Tibial nerve (tissue), 4 donors: ENCODE measurements around the gene GIMAP2.

Experiments
- CTCF ChIP-seq, 5 experiments: fragments of 200-600 bp in 3 of 5; fragments of 450-650 bp in 2 of 5; sonication (generic) in 3 of 5; IDR thresholded peaks; one replicate each; pipeline ENCODE4 v1.5.1; 2016 to 2019; ENCODE audit warnings: antibody characterized with exemption in 5 of 5, mild to moderate bottlenecking in 3 of 5, moderate library complexity in 2 of 5
- EP300 ChIP-seq, 2 donors: sonication (generic); formaldehyde crosslinking; IDR thresholded peaks; one replicate each; pipeline ENCODE4 v1.6.1; 2017; ENCODE audit warnings: antibody characterized with exemption in 2 of 2, mild to moderate bottlenecking in 1 of 2
- POLR2A ChIP-seq, 2 donors: fragments of 450-650 bp; IDR thresholded peaks; one replicate each; pipeline ENCODE4 v1.6.1; 2017; ENCODE audit warnings: antibody characterized with exemption in 2 of 2, mild to moderate bottlenecking in 2 of 2, moderate library complexity in 2 of 2

GRCh38 chr7:150668977-150669376 lies 16.5 kb upstream of the GIMAP2 start:
- TF ChIP-seq CTCF (IDR thresholded peaks at IDR 0.05) (no peak), POLR2A (IDR thresholded peaks at IDR 0.05) (no peak), EP300 (IDR thresholded peaks at IDR 0.05) (no peak)
